ENCODE data around the gene SLC39A8.

SLC39A8 gene

GRCh38 chr4:102230194-102230593 lies 115.1 kb downstream of the SLC39A8 start:
- no peak for DNase-seq (ENCODE audit: low read depth in 2 of 2)

DNA sequence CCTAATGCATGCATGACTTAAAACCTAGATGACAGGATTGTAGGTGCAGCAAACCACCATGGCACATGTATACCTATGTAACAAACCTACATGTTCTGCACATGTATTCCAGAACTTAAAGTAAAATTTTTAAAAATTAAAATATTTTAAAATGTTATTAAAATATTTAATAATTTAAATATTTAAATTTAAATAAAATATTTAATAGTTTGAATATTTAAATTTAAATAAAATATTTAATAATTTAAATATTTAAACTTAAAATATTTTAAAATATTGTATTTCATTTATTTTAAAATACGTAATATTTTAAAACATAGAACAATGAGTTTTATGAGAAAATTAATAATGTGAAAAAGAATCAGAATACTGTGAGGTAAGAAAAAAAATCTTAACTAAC lies 117.9 kb downstream of the SLC39A8 start:
- DNase-seq (ENCODE audit: low read depth in 2 of 2), result no peak

DNA sequence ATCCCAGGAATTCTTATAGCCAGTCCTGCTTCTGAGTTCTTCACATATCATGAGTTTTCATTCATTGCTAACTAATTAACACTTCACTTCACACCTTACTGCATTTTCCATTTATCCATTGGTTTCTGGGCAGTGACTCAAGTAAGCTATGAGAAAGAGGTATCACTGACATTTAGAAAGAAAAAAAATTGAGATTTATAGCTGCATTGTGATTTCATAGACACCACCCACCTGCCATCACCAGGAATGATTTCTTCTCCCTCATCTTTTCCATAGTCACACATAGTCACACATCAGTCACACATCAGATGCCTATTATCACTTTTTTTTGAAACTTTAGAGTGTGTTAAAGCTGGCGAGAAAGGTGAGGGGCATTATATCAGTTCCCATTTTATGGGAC lies 121.8 kb downstream of the SLC39A8 start:
- DNase-seq (ENCODE audit: low read depth in 2 of 2), result no peak

DNA sequence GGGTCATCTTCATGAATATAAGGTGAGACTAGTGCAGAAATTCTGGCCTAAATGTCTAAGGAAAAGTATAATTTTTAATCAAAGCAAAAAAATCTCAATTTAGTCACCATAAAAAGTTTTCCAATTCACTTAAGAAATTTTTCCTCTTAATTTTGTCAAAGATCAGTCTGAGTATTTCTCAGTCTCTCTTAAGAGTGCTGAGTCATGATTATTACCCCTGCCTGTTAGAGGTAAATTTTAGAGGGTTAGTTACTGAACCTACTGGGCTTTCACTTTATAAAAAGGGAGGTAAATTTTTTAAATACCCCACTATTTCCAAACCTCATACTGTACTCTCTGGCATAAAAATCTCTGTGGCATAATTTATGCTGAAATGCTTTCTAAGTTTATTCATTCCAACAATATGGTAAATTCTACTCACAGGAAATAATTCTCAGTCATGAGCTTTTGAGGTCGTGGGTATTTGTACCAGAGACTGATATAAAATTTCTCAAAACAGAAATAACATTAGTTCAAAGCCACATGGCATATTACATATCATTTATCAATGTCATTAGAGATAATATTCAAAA lies 122.4 kb downstream of the SLC39A8 start:
- no peak for DNase-seq (ENCODE audit: low read depth in 2 of 2)

- DNase-seq (ENCODE audit: low read depth in 2 of 2), result no peak
These were observed 126.2 kb downstream of the SLC39A8 start for GRCh38 chr4:102219129-102219528.

DNA sequence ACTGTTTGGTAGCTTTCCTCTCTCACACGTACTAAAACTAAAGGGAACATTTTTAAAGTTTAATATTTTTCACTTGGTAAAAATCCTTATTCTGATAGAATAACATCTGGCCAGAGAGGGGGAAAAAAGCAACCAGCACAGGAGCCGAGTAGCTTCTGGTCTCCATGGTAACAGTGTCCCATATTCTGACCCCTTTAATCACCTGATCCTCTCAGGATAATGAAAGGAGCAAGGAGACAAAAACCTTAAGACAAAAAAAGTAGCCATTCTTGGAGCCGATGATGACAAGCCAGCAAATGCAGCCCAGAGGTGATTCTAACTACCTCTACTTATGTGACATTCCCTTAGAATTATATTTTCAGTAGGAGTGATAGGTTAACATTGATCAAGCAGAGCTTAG lies 126.6 kb downstream of the SLC39A8 start:
- DNase-seq (ENCODE audit: low read depth in 2 of 2), result no peak

DNA sequence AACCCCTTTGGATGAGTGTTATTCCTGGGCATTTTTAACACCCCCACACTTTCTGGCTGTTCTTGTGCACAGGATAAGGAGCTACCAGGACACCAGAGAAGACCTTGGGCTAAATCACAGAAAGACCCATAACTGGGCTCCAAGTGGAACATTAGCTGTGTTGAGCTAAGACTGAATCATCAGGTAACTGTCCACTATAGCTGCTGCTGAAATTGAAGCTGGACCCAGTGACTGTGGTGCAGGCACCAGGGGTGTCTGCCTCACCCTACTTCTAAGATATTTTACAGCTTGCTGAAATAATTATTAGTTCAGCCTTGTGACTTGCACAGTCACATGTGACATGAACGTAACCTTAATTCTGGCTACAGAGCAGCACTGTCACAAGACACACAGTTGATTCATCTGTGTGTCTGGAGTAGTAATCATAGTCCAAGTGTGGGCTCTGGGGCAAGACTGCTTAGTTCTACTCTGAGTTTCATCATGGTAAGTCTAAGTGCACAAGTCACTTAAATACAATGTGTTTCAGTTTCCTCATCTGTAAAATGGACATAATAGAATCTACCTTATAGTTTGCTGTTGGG lies 127.4 kb downstream of the SLC39A8 start:
- DNase-seq (ENCODE audit: low read depth in 2 of 2), result no peak

DNA sequence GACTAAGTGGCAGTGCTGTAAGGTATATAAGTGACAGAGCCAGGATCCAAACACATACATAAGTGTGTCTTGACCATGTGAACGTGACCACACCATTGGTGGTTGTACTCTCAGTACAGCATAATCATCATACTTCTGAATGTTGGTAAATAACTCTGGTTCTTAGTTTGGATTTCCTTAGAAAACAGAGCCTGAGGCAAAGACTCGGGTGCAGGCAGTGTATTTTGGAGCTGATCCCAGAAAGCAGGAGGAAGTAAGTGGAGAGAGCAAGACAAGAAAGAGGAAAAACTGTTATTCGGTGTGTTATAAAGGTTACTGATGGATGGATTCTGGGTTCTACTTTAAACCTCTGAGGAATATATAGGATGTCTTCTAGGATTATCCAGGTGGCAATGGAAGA lies 127.9 kb downstream of the SLC39A8 start:
- no peak for DNase-seq (ENCODE audit: low read depth in 2 of 2)

DNA sequence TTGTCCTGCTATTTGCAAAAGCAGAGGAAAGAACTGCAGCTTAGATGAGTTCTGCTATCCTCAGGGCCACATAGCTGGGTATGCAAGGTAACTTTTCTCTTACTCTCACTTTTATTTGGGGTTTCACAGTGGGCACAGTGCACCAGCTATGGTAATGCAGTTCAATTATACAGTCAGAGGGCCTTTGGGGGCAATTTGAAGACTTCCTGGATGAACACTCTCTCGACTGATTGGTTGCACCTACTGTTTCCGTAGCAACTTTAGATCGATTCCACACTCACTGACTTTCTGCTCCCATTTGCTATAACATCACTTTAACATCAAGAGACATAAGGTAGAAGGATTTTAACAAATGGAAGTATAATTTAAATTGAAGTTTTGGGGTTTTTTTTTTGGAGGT lies 128.6 kb downstream of the SLC39A8 start:
- no peak for DNase-seq (ENCODE audit: low read depth in 2 of 2)

DNA sequence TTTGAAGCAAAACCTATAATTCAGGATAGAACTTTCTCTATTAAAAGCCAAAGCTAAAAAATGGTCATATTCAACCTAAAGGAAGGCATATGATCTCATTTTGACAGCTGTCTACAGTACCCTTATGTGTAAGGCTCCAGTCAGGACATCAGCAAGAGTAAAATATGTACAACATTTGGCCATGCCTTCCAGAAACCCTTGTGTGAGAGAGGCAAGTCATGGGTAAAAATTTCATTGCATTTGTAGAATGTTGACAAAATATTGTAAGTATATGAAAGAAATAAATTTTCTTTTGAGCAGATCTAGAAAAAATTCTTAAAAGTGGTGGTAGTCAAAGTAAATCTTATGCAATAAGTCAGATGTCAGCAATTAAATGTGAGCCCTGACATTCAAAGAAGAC lies 132.3 kb downstream of the SLC39A8 start:
- DNase-seq (ENCODE audit: low read depth in 2 of 2), result no peak

All from activated CD8-positive, alpha-beta memory T cell treated with anti-CD3 and anti-CD28 coated beads for 4 hours (primary cell).